ENCODE measurements around the gene ODAPH. TPM values are rescaled to one million over a fixed set of nuclear protein-coding genes. Genes with fewer than 3 reads are reported as not detected.

ODAPH gene
- total RNA-seq, 5 donors from 2014 or later (not counting 1 experiment from before 2014, with no cell fraction given) = 0.47 TPM; not detected in 4

DNA sequence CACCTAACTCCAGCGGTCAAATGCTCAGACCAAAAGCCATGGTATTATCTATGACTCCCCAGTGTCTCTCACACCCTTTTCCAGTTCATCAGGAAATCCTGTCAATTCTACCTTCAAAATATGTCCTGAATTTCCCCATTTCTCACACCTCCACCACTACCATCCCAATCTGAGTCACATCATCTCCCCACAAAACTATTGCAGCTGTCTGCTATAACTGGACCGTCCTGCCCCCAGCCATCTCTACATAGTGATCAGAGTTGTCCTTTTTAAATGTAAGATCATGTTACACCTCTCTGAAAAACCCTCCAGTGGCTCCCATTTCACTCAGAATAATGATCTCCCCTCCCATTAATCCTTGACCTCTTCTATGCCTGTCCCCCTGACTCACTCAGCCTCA lies 6.8 kb upstream of the ODAPH start:
- peaks cover 3% of the 10 kb centered on the region for H3K36me3 Mint-ChIP-seq
- 79% methylated on average over 2 of the region's 2 CpGs for WGBS (ENCODE audit: insufficient coverage)

DNA sequence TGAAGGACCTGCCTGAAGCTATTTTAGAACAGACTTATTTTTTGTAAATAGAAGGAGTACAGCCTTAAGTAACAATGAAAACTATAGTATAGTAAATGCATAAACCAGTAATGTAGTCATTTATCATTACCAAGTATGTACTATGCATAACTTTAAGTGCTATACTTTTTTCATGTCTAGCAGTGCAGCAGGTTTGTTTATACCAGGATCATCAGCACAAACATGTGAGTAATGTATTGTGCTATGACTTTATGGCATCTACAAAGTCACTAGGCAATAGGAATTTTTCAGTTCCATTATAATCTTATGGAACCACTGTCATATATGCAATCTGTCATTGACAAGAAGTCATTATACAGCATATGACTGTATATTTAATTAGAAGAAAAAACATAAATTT lies 3.4 kb upstream of the ODAPH start:
- Mint-ChIP-seq H3K4me1 (peaks cover 0 to 5% (median 0%) of the 10 kb centered on the region in 3 donors), H3K27ac (no peak overlapping the region), H3K36me3 (no peaks in the 10 kb centered on the region)

More for the DNA sequence above, 6.8 kb upstream of the ODAPH start:
- Mint-ChIP-seq H3K27ac (no peak overlapping the region), H3K4me1 (no peaks in the 10 kb centered on the region), H3K27me3 (no peaks in the 10 kb centered on the region), H3K9me3 (no peaks in the 10 kb centered on the region), H3K4me3 (no peak overlapping the region)
- DNase-seq (no peak), ATAC-seq (replicated peaks in 1 of 4) (no peak)
- Histone ChIP-seq H3K27ac (ENCODE audit: low read length) (no peak overlapping the region), H3K27me3 (replicated peaks in 1 of 2; ENCODE audit: control insufficient read depth in 2 of 2, extremely low read depth in 1 of 2, insufficient read depth in 2 of 2, low read length in 1 of 2) (no peaks in the 10 kb centered on the region), H3K4me3 (ENCODE audit: control insufficient read depth in 1 of 2, extremely low read depth in 1 of 2, low read length in 1 of 2) (no peak overlapping the region), H3K9me3 (no peaks in the 10 kb centered on the region), H3K4me1 (ENCODE audit: control insufficient read depth in 1 of 2, extremely low read depth in 1 of 2, insufficient read depth in 2 of 2, low read length in 2 of 2) (no peaks in the 10 kb centered on the region), H3K36me3 (ENCODE audit: control insufficient read depth in 2 of 2, extremely low read depth in 1 of 2, insufficient read depth in 1 of 2, low read length in 1 of 2) (peaks cover 0 to 3% of the 10 kb centered on the region in 2 donors)
- CTCF ChIA-PET = no interaction called here
- POLR2A ChIA-PET = no interaction called here

DNA sequence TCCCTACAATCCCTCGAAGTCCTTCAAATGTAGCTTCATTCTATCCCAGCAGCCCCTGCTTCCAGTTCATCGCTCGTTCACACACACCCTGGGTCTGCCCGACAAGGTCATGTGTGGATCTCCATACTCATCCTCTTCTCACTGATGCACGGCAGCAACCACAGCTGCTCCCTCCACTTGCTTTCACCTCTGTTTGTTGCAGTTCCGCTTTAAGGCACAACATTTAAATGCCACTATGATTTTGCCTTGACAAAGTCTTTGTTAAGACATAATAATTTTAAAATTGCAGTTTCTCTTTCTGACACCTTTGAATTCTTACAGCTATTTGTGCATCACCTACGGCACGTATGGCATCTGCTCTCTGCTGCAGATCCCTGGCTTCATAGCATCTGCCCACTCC lies 1.8 kb downstream of the ODAPH start:
- ATAC-seq (replicated peaks in 1 of 4) (no peak), DNase-seq (no peak)
- Histone ChIP-seq H3K4me3 (ENCODE audit: control insufficient read depth in 1 of 2, extremely low read depth in 1 of 2, low read length in 1 of 2) (no peak overlapping the region), H3K4me1 (ENCODE audit: control insufficient read depth in 1 of 2, extremely low read depth in 1 of 2, insufficient read depth in 2 of 2, low read length in 2 of 2) (no peaks in the 10 kb centered on the region), H3K36me3 (ENCODE audit: control insufficient read depth in 2 of 2, extremely low read depth in 1 of 2, insufficient read depth in 1 of 2, low read length in 1 of 2) (no peaks in the 10 kb centered on the region), H3K9me3 (no peaks in the 10 kb centered on the region), H3K27me3 (replicated peaks in 1 of 2; ENCODE audit: control insufficient read depth in 2 of 2, extremely low read depth in 1 of 2, insufficient read depth in 2 of 2, low read length in 1 of 2) (peaks cover 0 to 3% of the 10 kb centered on the region in 2 experiments), H3K27ac (ENCODE audit: low read length) (no peak overlapping the region)
- Mint-ChIP-seq H3K36me3 (no peaks in the 10 kb centered on the region), H3K9me3 (no peaks in the 10 kb centered on the region), H3K27me3 (peaks cover 13 to 18% of the 10 kb centered on the region in 2 donors), H3K27ac (no peak overlapping the region), H3K4me1 (peaks cover 0 to 5% (median 0%) of the 10 kb centered on the region in 3 donors), H3K4me3 (no peak overlapping the region)
- 92% methylated on average over 8 of the region's 8 CpGs for WGBS (ENCODE audit: insufficient coverage)
- POLR2A ChIA-PET = interaction anchor here in 1 of 2 donors (0.6 kb wide), 1 partner anchor 326 kb away, joined by 4 read pairs; no protein-coding TSS in a partner anchor
- CTCF ChIA-PET = interaction anchor here in 1 of 2 donors (0.6 kb wide), 1 partner anchor 49 kb away, joined by 3 read pairs; no protein-coding TSS in a partner anchor

More for the DNA sequence above, 3.4 kb upstream of the ODAPH start:
- Histone ChIP-seq H3K9me3 (no peaks in the 10 kb centered on the region), H3K27me3 (replicated peaks in 1 of 2; ENCODE audit: control insufficient read depth in 2 of 2, extremely low read depth in 1 of 2, insufficient read depth in 2 of 2, low read length in 1 of 2) (no peaks in the 10 kb centered on the region), H3K4me1 (ENCODE audit: control insufficient read depth in 1 of 2, extremely low read depth in 1 of 2, insufficient read depth in 2 of 2, low read length in 2 of 2) (no peaks in the 10 kb centered on the region), H3K36me3 (ENCODE audit: control insufficient read depth in 2 of 2, extremely low read depth in 1 of 2, insufficient read depth in 1 of 2, low read length in 1 of 2) (no peaks in the 10 kb centered on the region), H3K4me3 (ENCODE audit: control insufficient read depth in 1 of 2, extremely low read depth in 1 of 2, low read length in 1 of 2) (no peak overlapping the region), H3K27ac (ENCODE audit: low read length) (no peak overlapping the region)
- Mint-ChIP-seq H3K9me3 (no peaks in the 10 kb centered on the region), H3K4me3 (no peak overlapping the region), H3K27me3 (peaks cover 5 to 9% of the 10 kb centered on the region in 2 donors)
- ATAC-seq (replicated peaks in 1 of 4) = no peak
- no peak for DNase-seq
- ChIA-PET POLR2A (no interaction called here), CTCF (interaction anchor here in 1 of 2 donors (0.7 kb wide), 1 partner anchor 157 kb away, joined by 3 read pairs; no protein-coding TSS in a partner anchor)

DNA sequence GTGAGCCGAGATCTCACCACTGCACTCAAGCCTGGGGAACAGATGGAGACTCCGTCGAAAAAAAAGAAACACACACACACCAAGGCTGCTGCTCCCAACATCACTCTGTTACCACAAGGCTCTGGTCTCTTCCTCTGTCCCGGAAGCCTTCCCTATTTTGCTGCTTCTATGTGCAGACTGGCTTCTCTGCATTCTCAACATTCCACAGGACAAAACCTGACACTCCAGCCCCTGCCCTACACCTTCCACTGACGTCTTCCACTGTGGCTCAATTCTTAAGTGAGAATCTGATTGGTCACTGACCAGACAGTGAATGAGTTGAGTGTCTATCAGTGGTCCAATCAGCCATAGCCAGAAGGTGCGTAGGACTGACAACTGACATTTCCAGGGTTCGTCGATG lies 5.9 kb downstream of the ODAPH start:
- ChIA-PET CTCF (interaction anchor here in 1 of 2 donors (0.6 kb wide), 1 partner anchor 1137 kb away, joined by 3 read pairs; no protein-coding TSS in a partner anchor), POLR2A (interaction anchor here in 1 of 2 donors (0.6 kb wide), 1 partner anchor 1908 kb away, joined by 3 read pairs; no protein-coding TSS in a partner anchor)
- Mint-ChIP-seq H3K36me3 (no peaks in the 10 kb centered on the region), H3K27ac (no peak overlapping the region), H3K27me3 (peaks cover 19% of the 10 kb centered on the region in 2 donors), H3K4me3 (no peak overlapping the region), H3K4me1 (peaks cover 0 to 4% (median 0%) of the 10 kb centered on the region in 3 donors), H3K9me3 (no peaks in the 10 kb centered on the region)
- 95% methylated on average over 3 of the region's 8 CpGs for WGBS (ENCODE audit: insufficient coverage)
- no peak overlapping the region for H3K27ac ChIP-seq (ENCODE audit: low read length)
- H3K36me3 ChIP-seq (ENCODE audit: control insufficient read depth in 2 of 2, extremely low read depth in 1 of 2, insufficient read depth in 1 of 2, low read length in 1 of 2) = no peaks in the 10 kb centered on the region
- H3K4me3 ChIP-seq (ENCODE audit: control insufficient read depth in 1 of 2, extremely low read depth in 1 of 2, low read length in 1 of 2) = no peak overlapping the region
- ATAC-seq (replicated peaks in 1 of 4) (no peak), DNase-seq (no peak)
- no peaks in the 10 kb centered on the region for H3K4me1 ChIP-seq (ENCODE audit: control insufficient read depth in 1 of 2, extremely low read depth in 1 of 2, insufficient read depth in 2 of 2, low read length in 2 of 2)
- H3K9me3 ChIP-seq = no peaks in the 10 kb centered on the region
- H3K27me3 ChIP-seq (replicated peaks in 1 of 2; ENCODE audit: control insufficient read depth in 2 of 2, extremely low read depth in 1 of 2, insufficient read depth in 2 of 2, low read length in 1 of 2) = peaks cover 0 to 3% of the 10 kb centered on the region in 2 experiments

DNA sequence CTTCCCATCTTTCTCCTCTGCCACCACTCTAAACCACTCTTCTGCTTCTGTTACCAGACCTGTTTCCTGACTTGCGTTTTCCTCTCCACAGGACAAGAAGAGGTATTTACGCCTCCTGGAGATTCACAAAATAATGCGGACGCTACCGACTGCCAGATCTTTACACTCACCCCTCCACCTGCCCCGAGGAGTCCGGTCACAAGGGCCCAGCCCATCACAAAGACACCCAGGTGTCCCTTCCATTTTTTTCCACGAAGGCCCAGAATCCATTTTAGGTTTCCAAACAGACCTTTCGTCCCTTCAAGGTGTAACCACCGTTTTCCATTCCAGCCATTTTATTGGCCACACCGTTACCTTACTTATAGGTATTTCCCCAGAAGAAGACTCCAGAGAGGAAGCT lies 8.2 kb downstream of the ODAPH start:
- Mint-ChIP-seq H3K36me3 (no peaks in the 10 kb centered on the region), H3K9me3 (no peaks in the 10 kb centered on the region), H3K4me3 (no peak overlapping the region), H3K27ac (no peak overlapping the region), H3K27me3 (peaks cover 11 to 21% of the 10 kb centered on the region in 2 donors), H3K4me1 (peaks cover 0 to 4% (median 0%) of the 10 kb centered on the region in 3 donors)
- ChIA-PET POLR2A (no interaction called here), CTCF (no interaction called here)
- Histone ChIP-seq H3K9me3 (no peaks in the 10 kb centered on the region), H3K27ac (ENCODE audit: low read length) (no peak overlapping the region), H3K36me3 (ENCODE audit: control insufficient read depth in 2 of 2, extremely low read depth in 1 of 2, insufficient read depth in 1 of 2, low read length in 1 of 2) (no peaks in the 10 kb centered on the region), H3K4me3 (ENCODE audit: control insufficient read depth in 1 of 2, extremely low read depth in 1 of 2, low read length in 1 of 2) (no peak overlapping the region), H3K4me1 (ENCODE audit: control insufficient read depth in 1 of 2, extremely low read depth in 1 of 2, insufficient read depth in 2 of 2, low read length in 2 of 2) (no peaks in the 10 kb centered on the region), H3K27me3 (replicated peaks in 1 of 2; ENCODE audit: control insufficient read depth in 2 of 2, extremely low read depth in 1 of 2, insufficient read depth in 2 of 2, low read length in 1 of 2) (no peaks in the 10 kb centered on the region)
- DNase-seq (no peak), ATAC-seq (replicated peaks in 1 of 4) (no peak)
- WGBS (ENCODE audit: insufficient coverage) = 95% methylated on average over 7 of the region's 11 CpGs

DNA sequence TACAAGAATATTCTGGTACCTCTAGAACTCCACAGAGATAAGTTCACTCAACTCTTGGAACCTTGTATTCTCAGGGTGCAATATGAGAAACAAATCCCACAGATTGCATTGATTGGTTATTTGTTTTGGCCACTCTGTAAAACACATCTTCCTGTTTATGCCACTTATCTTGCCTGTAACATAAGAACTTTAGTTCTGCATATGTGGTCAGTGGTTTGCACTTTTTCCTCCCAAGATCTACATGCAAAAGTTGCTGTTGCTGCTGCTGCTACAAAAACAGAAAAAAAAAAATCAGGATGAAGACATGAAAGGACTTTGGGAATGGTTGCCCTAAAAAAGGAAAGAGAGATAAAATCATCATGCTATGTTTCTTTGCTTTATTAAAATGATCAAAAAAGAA lies 9.6 kb downstream of the ODAPH start:
- Mint-ChIP-seq H3K27ac (no peak overlapping the region), H3K36me3 (no peaks in the 10 kb centered on the region), H3K4me1 (peaks cover 0 to 4% (median 0%) of the 10 kb centered on the region in 3 donors), H3K27me3 (peaks cover 9 to 21% of the 10 kb centered on the region in 2 donors), H3K4me3 (no peak overlapping the region), H3K9me3 (no peaks in the 10 kb centered on the region)
- no peak for DNase-seq
- no peak overlapping the region for H3K4me3 ChIP-seq (ENCODE audit: control insufficient read depth in 1 of 2, extremely low read depth in 1 of 2, low read length in 1 of 2)
- no peaks in the 10 kb centered on the region for H3K9me3 ChIP-seq
- ChIA-PET CTCF (no interaction called here), POLR2A (no interaction called here)
- no peaks in the 10 kb centered on the region for H3K4me1 ChIP-seq (ENCODE audit: control insufficient read depth in 1 of 2, extremely low read depth in 1 of 2, insufficient read depth in 2 of 2, low read length in 2 of 2)
- no peak for ATAC-seq (replicated peaks in 1 of 4)
- H3K27me3 ChIP-seq (replicated peaks in 1 of 2; ENCODE audit: control insufficient read depth in 2 of 2, extremely low read depth in 1 of 2, insufficient read depth in 2 of 2, low read length in 1 of 2) = no peaks in the 10 kb centered on the region
- no peak overlapping the region for H3K27ac ChIP-seq (ENCODE audit: low read length)
- no peaks in the 10 kb centered on the region for H3K36me3 ChIP-seq (ENCODE audit: control insufficient read depth in 2 of 2, extremely low read depth in 1 of 2, insufficient read depth in 1 of 2, low read length in 1 of 2)
